ENCODE data around the gene C1QTNF7.

C1QTNF7 gene

GRCh38 chr4:15382669-15383273 lies 45.1 kb upstream of the C1QTNF7 start:
- Histone ChIP-seq H2AK5ac (ENCODE audit: low read depth, low read length) (no peak overlapping the region), H2BK120ac (ENCODE audit: low read depth, low read length) (no peak overlapping the region), H3K4me1 (ENCODE audit: control insufficient read depth in 2 of 2, insufficient read depth in 1 of 2, low read depth in 1 of 2, low read length in 2 of 2) (peaks cover 0 to 5% of the 10 kb centered on the region in 2 donors), H3K14ac (ENCODE audit: low read length) (no peak overlapping the region), H2AFZ (ENCODE audit: low read length) (no peak overlapping the region), H3K9me3 (replicated peaks in 1 of 2; ENCODE audit: control insufficient read depth in 2 of 2, insufficient read depth in 1 of 2, low read depth in 1 of 2, low read length in 2 of 2) (no peaks in the 10 kb centered on the region), H3K27ac (replicated peaks; ENCODE audit: low read length) (no peak overlapping the region), H3K36me3 (replicated peaks in 1 of 2; ENCODE audit: control insufficient read depth in 2 of 2, insufficient read depth in 2 of 2, low read length in 2 of 2) (no peaks in the 10 kb centered on the region), H3K18ac (ENCODE audit: low read length) (no peak overlapping the region), H3K79me1 (ENCODE audit: low read depth, low read length) (no peaks in the 10 kb centered on the region), H2BK5ac (ENCODE audit: low read length) (no peak overlapping the region), H3K23ac (ENCODE audit: low read depth, low read length, poor library complexity) (no peak overlapping the region), H3K27me3 (ENCODE audit: control insufficient read depth in 3 of 3, insufficient read depth in 3 of 3, low read depth in 1 of 3, low read length in 3 of 3) (no peaks in the 10 kb centered on the region), H2BK12ac (ENCODE audit: low read length) (no peak overlapping the region), H3K4me2 (ENCODE audit: insufficient read depth, low read length, poor library complexity, severe bottlenecking) (no peak overlapping the region), H3K4me3 (ENCODE audit: low read length in 2 of 2) (no peak overlapping the region), H4K8ac (ENCODE audit: low read depth, low read length) (no peak overlapping the region), H3K4ac (ENCODE audit: low read length) (no peak overlapping the region), H2BK15ac (ENCODE audit: low read length) (no peak overlapping the region), H4K91ac (ENCODE audit: low read depth, low read length, poor library complexity) (no peak overlapping the region), H3K9ac (ENCODE audit: low read depth, low read length, poor library complexity) (no peak overlapping the region)
- WGBS, 2 donors (ENCODE audit: extremely low coverage in 2 of 2, insufficient read length in 2 of 2, insufficient replicate concordance in 1 of 2), result no CpG with 5 or more reads among the region's 5 CpGs
- no peak for DNase-seq (ENCODE audit: low spot score)

- H4K91ac ChIP-seq (ENCODE audit: low read depth, low read length, poor library complexity), result no peak overlapping the region
- H2BK15ac ChIP-seq (ENCODE audit: low read length), result no peak overlapping the region
- no peak overlapping the region for H3K4ac ChIP-seq (ENCODE audit: low read length)
- no peak overlapping the region for H4K8ac ChIP-seq (ENCODE audit: low read depth, low read length)
- no peaks in the 10 kb centered on the region for H3K27me3 ChIP-seq (ENCODE audit: control insufficient read depth in 3 of 3, insufficient read depth in 3 of 3, low read depth in 1 of 3, low read length in 3 of 3)
- H3K4me2 ChIP-seq (ENCODE audit: insufficient read depth, low read length, poor library complexity, severe bottlenecking), result no peak overlapping the region
- no peak overlapping the region for H2AK5ac ChIP-seq (ENCODE audit: low read depth, low read length)
- no peak overlapping the region for H3K27ac ChIP-seq (replicated peaks; ENCODE audit: low read length)
- no peak overlapping the region for H2BK12ac ChIP-seq (ENCODE audit: low read length)
- no peak overlapping the region for H3K23ac ChIP-seq (ENCODE audit: low read depth, low read length, poor library complexity)
- no peaks in the 10 kb centered on the region for H3K36me3 ChIP-seq (replicated peaks in 1 of 2; ENCODE audit: control insufficient read depth in 2 of 2, insufficient read depth in 2 of 2, low read length in 2 of 2)
- H2BK5ac ChIP-seq (ENCODE audit: low read length), result no peak overlapping the region
- no peak overlapping the region for H2AFZ ChIP-seq (ENCODE audit: low read length)
- H3K4me1 ChIP-seq (ENCODE audit: control insufficient read depth in 2 of 2, insufficient read depth in 1 of 2, low read depth in 1 of 2, low read length in 2 of 2), result peaks cover 0 to 5% of the 10 kb centered on the region in 2 donors
- no peaks in the 10 kb centered on the region for H3K79me1 ChIP-seq (ENCODE audit: low read depth, low read length)
- no peak overlapping the region for H3K9ac ChIP-seq (ENCODE audit: low read depth, low read length, poor library complexity)
- H3K18ac ChIP-seq (ENCODE audit: low read length), result no peak overlapping the region
- WGBS, 2 donors (ENCODE audit: extremely low coverage in 2 of 2, insufficient read length in 2 of 2, insufficient replicate concordance in 1 of 2), result no CpG with 5 or more reads among the region's 6 CpGs
- no peak overlapping the region for H3K14ac ChIP-seq (ENCODE audit: low read length)
- peak overlapping the region in 1 of 2 donors; percentile 19 for H3K4me3 ChIP-seq (ENCODE audit: low read length in 2 of 2)
- H3K9me3 ChIP-seq (replicated peaks in 1 of 2; ENCODE audit: control insufficient read depth in 2 of 2, insufficient read depth in 1 of 2, low read depth in 1 of 2, low read length in 2 of 2), result no peaks in the 10 kb centered on the region
- no peak for DNase-seq (ENCODE audit: low spot score)
- no peak overlapping the region for H2BK120ac ChIP-seq (ENCODE audit: low read depth, low read length)
These were observed 42.3 kb upstream of the C1QTNF7 start for GRCh38 chr4:15385515-15385914.

GRCh38 chr4:15385928-15386327 lies 41.9 kb upstream of the C1QTNF7 start:
- Histone ChIP-seq H3K23ac (ENCODE audit: low read depth, low read length, poor library complexity) (no peak overlapping the region), H2AK5ac (ENCODE audit: low read depth, low read length) (no peak overlapping the region), H2BK120ac (ENCODE audit: low read depth, low read length) (no peak overlapping the region), H2BK5ac (ENCODE audit: low read length) (no peak overlapping the region), H3K4me2 (ENCODE audit: insufficient read depth, low read length, poor library complexity, severe bottlenecking) (no peak overlapping the region), H3K9ac (ENCODE audit: low read depth, low read length, poor library complexity) (no peak overlapping the region), H2BK15ac (ENCODE audit: low read length) (no peak overlapping the region), H4K8ac (ENCODE audit: low read depth, low read length) (no peak overlapping the region), H3K79me1 (ENCODE audit: low read depth, low read length) (no peaks in the 10 kb centered on the region), H3K36me3 (replicated peaks in 1 of 2; ENCODE audit: control insufficient read depth in 2 of 2, insufficient read depth in 2 of 2, low read length in 2 of 2) (no peaks in the 10 kb centered on the region), H4K91ac (ENCODE audit: low read depth, low read length, poor library complexity) (no peak overlapping the region), H3K27ac (replicated peaks; ENCODE audit: low read length) (no peak overlapping the region), H2BK12ac (ENCODE audit: low read length) (no peak overlapping the region), H3K27me3 (ENCODE audit: control insufficient read depth in 3 of 3, insufficient read depth in 3 of 3, low read depth in 1 of 3, low read length in 3 of 3) (no peaks in the 10 kb centered on the region), H3K14ac (ENCODE audit: low read length) (no peak overlapping the region), H2AFZ (ENCODE audit: low read length) (no peak overlapping the region), H3K4me1 (ENCODE audit: control insufficient read depth in 2 of 2, insufficient read depth in 1 of 2, low read depth in 1 of 2, low read length in 2 of 2) (peaks cover 0 to 5% of the 10 kb centered on the region in 2 donors), H3K4ac (ENCODE audit: low read length) (no peak overlapping the region), H3K4me3 (ENCODE audit: low read length in 2 of 2) (no peak overlapping the region), H3K9me3 (replicated peaks in 1 of 2; ENCODE audit: control insufficient read depth in 2 of 2, insufficient read depth in 1 of 2, low read depth in 1 of 2, low read length in 2 of 2) (no peaks in the 10 kb centered on the region), H3K18ac (ENCODE audit: low read length) (no peak overlapping the region)
- no peak for DNase-seq (ENCODE audit: low spot score)
- WGBS, 2 donors (ENCODE audit: extremely low coverage in 2 of 2, insufficient read length in 2 of 2, insufficient replicate concordance in 1 of 2), result no CpG with 5 or more reads among the region's 4 CpGs

- no peaks in the 10 kb centered on the region for H3K79me1 ChIP-seq (ENCODE audit: low read depth, low read length)
- no CpG with 5 or more reads among the region's 3 CpGs for WGBS, 2 donors (ENCODE audit: extremely low coverage in 2 of 2, insufficient read length in 2 of 2, insufficient replicate concordance in 1 of 2)
- H3K9me3 ChIP-seq (replicated peaks in 1 of 2; ENCODE audit: control insufficient read depth in 2 of 2, insufficient read depth in 1 of 2, low read depth in 1 of 2, low read length in 2 of 2), result no peaks in the 10 kb centered on the region
- H2BK15ac ChIP-seq (ENCODE audit: low read length), result no peak overlapping the region
- no peaks in the 10 kb centered on the region for H3K36me3 ChIP-seq (replicated peaks in 1 of 2; ENCODE audit: control insufficient read depth in 2 of 2, insufficient read depth in 2 of 2, low read length in 2 of 2)
- no peak overlapping the region for H4K91ac ChIP-seq (ENCODE audit: low read depth, low read length, poor library complexity)
- H3K4me3 ChIP-seq (ENCODE audit: low read length in 2 of 2), result no peak overlapping the region
- no peak overlapping the region for H2AFZ ChIP-seq (ENCODE audit: low read length)
- no peak overlapping the region for H3K4me2 ChIP-seq (ENCODE audit: insufficient read depth, low read length, poor library complexity, severe bottlenecking)
- H3K9ac ChIP-seq (ENCODE audit: low read depth, low read length, poor library complexity), result no peak overlapping the region
- no peak overlapping the region for H2BK12ac ChIP-seq (ENCODE audit: low read length)
- no peak overlapping the region for H2BK120ac ChIP-seq (ENCODE audit: low read depth, low read length)
- no peak overlapping the region for H3K14ac ChIP-seq (ENCODE audit: low read length)
- peaks cover 0 to 5% of the 10 kb centered on the region in 2 donors for H3K4me1 ChIP-seq (ENCODE audit: control insufficient read depth in 2 of 2, insufficient read depth in 1 of 2, low read depth in 1 of 2, low read length in 2 of 2)
- no peak overlapping the region for H4K8ac ChIP-seq (ENCODE audit: low read depth, low read length)
- no peak overlapping the region for H3K4ac ChIP-seq (ENCODE audit: low read length)
- no peak overlapping the region for H3K23ac ChIP-seq (ENCODE audit: low read depth, low read length, poor library complexity)
- no peak for DNase-seq (ENCODE audit: low spot score)
- H3K18ac ChIP-seq (ENCODE audit: low read length), result no peak overlapping the region
- no peak overlapping the region for H2AK5ac ChIP-seq (ENCODE audit: low read depth, low read length)
- H2BK5ac ChIP-seq (ENCODE audit: low read length), result no peak overlapping the region
- no peaks in the 10 kb centered on the region for H3K27me3 ChIP-seq (ENCODE audit: control insufficient read depth in 3 of 3, insufficient read depth in 3 of 3, low read depth in 1 of 3, low read length in 3 of 3)
- no peak overlapping the region for H3K27ac ChIP-seq (replicated peaks; ENCODE audit: low read length)
These were observed 37.3 kb upstream of the C1QTNF7 start for GRCh38 chr4:15390494-15390893.
